HL-60 (cell line): ENCODE measurements around the gene STAT6.

ENCODE experiments used
- GABPA ChIP-seq: IDR thresholded peaks from 2 replicates; pipeline ENCODE4 v1.6.1; 2012; ENCODE audit warnings: low read depth
- POLR2AphosphoS5 ChIP-seq: IDR thresholded peaks from 2 replicates; pipeline ENCODE4 v1.6.1; 2012; ENCODE audit warnings: low read depth
- TF ChIP-seq, protein P1 (sequence below): IDR thresholded peaks from one replicate; pipeline ENCODE4 v1.5.1; 2011; ENCODE audit warnings: low read length, control low read depth, inconsistent platforms; ENCODE audit not compliant: insufficient read depth

DNA sequence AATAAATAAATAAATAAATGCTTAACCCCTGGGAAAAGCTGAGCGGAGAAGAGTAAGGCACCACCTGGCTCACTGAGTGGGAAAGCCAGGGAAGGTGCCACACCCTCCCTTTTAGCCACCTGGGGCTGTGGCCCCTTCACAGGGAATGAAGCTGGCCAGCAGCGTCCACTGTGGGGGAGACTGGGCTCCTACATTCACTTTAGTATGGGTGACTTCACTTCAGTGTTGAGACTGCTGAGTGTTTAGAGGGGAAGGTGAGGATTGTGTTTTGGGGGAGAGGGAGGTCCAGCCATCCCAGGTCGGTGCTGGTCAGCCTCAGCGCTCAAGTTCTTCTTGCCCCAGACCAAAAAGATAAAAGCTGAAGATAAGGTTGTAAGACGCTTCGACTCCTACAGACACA lies 20.7 kb downstream of the STAT6 start:
- TF ChIP-seq, protein P1, sequence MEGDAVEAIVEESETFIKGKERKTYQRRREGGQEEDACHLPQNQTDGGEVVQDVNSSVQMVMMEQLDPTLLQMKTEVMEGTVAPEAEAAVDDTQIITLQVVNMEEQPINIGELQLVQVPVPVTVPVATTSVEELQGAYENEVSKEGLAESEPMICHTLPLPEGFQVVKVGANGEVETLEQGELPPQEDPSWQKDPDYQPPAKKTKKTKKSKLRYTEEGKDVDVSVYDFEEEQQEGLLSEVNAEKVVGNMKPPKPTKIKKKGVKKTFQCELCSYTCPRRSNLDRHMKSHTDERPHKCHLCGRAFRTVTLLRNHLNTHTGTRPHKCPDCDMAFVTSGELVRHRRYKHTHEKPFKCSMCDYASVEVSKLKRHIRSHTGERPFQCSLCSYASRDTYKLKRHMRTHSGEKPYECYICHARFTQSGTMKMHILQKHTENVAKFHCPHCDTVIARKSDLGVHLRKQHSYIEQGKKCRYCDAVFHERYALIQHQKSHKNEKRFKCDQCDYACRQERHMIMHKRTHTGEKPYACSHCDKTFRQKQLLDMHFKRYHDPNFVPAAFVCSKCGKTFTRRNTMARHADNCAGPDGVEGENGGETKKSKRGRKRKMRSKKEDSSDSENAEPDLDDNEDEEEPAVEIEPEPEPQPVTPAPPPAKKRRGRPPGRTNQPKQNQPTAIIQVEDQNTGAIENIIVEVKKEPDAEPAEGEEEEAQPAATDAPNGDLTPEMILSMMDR, result no peak
- no peak for TF ChIP-seq POLR2AphosphoS5
- TF ChIP-seq GABPA, result no peak
